ENCODE data around the gene LAMP2. TPM values are rescaled to one million over a fixed set of nuclear protein-coding genes. Genes with fewer than 3 reads are reported as not detected.
"Not testable (repeated sequence)": the region's sequence is repeated elsewhere in the genome, so short reads cannot be mapped to it uniquely, and the experiment has no call there.

The LAMP2 gene
- polyA plus RNA-seq (ENCODE audit: insufficient read length) = 167 TPM
- long read RNA-seq, donor 1, full-length matches to known transcripts = 68 of 106 reads
- long read RNA-seq, donor 1, partial matches to known transcripts = 38 of 106 reads
- long read RNA-seq, donor 1, other reads (novel, unspliced or antisense) = 0 of 106 reads
- long read RNA-seq, donor 2, full-length matches to known transcripts = 50 of 66 reads
- long read RNA-seq, donor 2, partial matches to known transcripts = 16 of 66 reads
- long read RNA-seq, donor 2, other reads (novel, unspliced or antisense) = 0 of 66 reads
- long read RNA-seq, donor 3, full-length matches to known transcripts = 42 of 48 reads
- long read RNA-seq, donor 3, partial matches to known transcripts = 6 of 48 reads
- long read RNA-seq, donor 3, other reads (novel, unspliced or antisense) = 0 of 48 reads
- long read RNA-seq, donor 4, partial matches to known transcripts = 8 of 8 reads
- long read RNA-seq, donor 4, other reads (novel, unspliced or antisense) = 0 of 8 reads
- long read RNA-seq, donor 5, full-length matches to known transcripts = 89 of 142 reads
- long read RNA-seq, donor 5, partial matches to known transcripts = 53 of 142 reads
- long read RNA-seq, donor 5, other reads (novel, unspliced or antisense) = 0 of 142 reads
- long read RNA-seq, donor 6, full-length matches to known transcripts = 50 of 55 reads
- long read RNA-seq, donor 6, partial matches to known transcripts = 5 of 55 reads
- long read RNA-seq, donor 6, other reads (novel, unspliced or antisense) = 0 of 55 reads
- long read RNA-seq, donor 7, full-length matches to known transcripts = 45 of 86 reads
- long read RNA-seq, donor 7, partial matches to known transcripts = 41 of 86 reads
- long read RNA-seq, donor 7, other reads (novel, unspliced or antisense) = 0 of 86 reads
- long read RNA-seq, donor 8, full-length matches to known transcripts = 25 of 33 reads
- long read RNA-seq, donor 8, partial matches to known transcripts = 8 of 33 reads
- long read RNA-seq, donor 8, other reads (novel, unspliced or antisense) = 0 of 33 reads

DNA sequence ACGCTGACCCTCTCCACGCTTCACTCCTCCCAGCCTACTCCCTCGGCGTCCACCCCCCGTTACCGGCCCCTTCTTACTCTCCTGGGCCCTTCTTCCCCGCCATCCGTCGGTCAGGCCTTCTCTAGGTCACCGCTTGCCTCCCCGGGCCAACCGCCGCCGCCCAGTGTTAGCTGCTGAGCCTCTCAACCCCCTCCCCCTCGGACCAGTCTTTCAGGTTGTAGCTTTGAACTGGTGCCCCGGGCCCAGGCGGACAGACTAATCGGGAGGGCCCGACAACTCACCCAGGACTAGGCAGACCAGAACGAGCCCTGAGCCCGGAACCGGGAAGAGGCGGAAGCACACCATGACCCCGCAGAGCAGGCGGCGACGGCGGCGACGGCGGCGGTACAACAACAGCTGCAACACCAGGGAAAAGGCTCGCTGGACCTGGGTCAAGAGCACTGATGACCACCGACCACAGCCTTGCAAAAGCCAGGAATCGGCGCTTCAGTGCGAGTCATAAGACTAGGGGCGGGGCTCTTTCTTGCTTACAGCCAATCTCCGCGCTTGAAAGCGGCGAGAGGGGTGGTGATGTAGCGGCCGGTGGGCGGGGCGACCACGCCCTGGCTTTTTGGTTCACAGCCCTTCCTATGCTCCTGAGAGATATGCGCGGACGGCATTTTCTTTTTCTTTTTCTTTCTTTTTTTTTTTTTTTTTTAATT lies at the start of gene LAMP2:
Gene LAMP2 (minus strand): TSS at position 472 of the 701 bp plus-strand sequence. CDS start 127 bp downstream, at position 345.
- peak; percentile 84 for DNase-seq

DNA sequence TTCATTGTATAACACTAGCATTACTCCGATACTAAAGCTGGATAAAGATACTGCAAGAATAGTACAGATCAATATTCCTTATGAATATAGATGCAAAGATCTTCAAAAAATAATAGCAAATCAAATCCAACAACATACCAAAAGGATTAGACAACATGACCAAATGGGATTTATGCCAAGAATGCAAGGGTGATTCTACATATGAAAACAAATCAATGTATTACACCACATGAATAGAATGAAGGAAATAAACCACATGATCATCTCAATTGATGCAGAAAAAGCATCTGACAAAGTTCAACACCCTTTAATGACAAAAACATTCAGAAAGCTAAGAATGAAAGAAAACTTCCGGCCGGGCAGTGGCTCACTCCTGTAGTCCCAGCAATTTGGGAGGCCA lies 48.8 kb upstream of the LAMP2 start:
- DNase-seq = no peak

DNA sequence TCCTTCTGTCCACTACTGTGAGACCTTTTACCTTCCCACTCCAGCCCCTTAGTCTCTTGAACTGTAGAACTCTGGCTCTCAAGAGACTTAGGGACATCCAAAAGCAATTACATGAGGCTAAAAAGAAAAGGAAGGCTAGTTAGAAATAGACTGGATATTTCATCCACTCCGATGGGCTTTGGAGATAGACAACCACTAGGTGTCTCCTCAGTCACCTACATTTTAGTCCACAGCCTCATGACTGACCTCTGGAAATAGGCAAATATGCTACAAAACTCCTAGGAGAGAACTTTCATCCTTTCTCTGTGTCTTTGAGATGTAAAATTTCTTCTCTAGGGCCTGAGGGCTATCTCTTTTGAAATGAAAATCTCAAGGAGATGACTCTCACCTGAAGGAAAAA lies 45.1 kb upstream of the LAMP2 start:
- DNase-seq = no peak

DNA sequence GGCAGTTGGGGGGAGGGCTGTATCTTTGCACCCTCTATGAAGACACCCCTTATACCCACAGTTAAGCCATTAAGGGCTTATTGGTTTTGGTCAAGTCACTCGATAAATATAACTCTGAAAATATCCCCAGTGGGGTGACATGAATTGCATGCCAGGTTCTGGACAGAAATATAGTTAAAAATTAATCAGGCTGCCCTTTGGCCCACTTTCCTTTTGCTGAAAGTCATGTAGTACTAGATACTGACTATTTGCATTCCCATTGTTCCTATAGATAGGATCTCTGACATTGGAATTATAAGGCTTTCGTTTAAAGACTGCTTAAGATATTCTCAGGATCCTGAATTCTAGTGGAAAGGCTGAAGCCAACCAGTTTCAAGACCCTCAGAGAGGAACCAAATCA lies 43.5 kb upstream of the LAMP2 start:
- DNase-seq = no peak

DNA sequence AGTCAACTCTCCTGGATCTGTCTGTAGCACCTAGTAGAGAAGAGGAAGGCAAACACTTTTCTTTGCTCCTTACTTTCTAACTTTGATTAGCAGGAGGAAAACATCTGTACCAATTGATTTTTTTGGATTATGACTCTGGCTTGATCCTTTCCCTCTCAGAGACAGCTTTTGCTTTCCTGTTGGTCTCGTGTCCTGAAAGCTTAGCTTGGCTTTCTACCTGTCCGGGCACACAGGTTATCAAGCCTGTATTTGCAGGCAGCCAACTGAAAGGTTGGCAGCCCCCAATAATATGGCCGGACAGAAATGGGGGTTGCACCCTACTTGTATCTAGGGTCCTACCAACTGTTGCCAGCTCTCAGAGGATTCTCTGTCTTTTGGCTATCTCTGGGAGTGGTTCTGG lies 43.1 kb upstream of the LAMP2 start:
- DNase-seq = no peak

DNA sequence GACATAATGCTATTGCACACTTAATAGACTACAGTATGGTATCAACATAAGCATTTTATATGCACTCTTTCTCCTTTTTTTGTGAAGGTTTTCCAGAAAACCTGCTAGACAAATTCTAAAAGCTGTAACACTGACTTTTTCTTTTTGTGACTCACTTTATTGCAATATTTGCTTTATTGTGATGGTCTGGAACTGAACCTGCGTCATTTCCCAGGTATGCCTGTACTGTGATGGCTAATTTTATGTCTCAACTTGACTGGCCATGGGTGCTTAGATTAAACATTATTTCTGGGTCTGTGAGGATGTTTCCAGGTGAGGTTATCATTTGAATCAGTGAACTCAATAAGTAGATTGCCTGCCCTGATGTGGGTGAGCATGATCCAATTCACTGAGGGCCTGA lies 35.5 kb upstream of the LAMP2 start:
- no peak for DNase-seq

DNA sequence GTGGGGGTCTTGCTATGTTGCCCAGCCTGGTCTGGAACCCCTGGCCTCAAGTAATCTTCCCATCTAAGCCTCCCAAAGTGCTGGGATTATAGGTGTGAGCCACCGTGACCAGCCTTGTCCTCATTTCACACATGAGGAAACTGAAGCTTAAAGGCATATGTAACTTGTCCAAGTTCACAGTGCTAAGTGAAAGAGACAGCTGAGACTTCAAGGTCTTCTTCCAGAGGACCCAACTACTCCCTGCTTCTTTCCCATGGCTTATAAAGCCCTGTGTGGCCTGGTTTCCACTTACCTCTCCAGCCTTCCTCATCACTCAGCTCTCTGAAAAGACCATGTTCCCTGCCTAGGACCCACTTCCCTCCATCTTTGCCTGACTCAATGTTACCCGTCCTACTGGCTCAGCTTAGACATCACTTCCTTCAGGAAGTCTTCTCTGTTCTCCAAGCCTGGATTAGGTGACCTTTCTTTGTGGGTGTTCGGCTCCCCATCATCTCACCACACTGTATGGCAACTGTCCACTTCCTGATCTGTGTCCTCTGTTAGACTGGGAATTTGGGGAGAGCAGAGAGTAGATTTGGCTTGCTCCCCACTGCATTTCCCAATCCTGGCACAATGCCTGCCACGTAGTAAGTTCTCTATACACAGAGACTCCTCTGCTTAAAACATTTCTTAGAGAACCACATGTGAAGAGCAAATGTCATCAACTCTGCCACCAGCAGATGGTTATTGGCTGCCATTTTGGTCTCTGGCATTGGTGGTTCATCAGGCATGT lies 30.4 kb upstream of the LAMP2 start:
- DNase-seq = no peak

DNA sequence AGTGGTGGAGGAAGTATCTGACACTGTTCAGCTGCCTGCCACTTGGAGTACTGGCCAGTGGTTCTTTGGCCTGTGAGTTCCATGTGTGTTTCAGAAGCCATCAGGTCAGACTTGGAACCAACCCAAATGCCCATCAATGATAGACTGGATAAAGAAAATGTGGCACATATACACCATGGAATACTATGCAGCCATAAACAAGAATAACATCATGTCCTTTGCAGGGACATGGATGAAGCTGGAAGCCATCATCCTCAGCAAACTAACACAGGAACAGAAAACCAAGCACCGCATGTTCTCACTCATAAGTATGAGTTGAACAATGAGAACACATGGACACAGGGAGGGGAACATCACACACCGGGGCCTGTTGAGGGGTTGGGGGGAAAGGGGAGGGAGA lies 21.0 kb upstream of the LAMP2 start:
- DNase-seq = not testable (repeated sequence)

DNA sequence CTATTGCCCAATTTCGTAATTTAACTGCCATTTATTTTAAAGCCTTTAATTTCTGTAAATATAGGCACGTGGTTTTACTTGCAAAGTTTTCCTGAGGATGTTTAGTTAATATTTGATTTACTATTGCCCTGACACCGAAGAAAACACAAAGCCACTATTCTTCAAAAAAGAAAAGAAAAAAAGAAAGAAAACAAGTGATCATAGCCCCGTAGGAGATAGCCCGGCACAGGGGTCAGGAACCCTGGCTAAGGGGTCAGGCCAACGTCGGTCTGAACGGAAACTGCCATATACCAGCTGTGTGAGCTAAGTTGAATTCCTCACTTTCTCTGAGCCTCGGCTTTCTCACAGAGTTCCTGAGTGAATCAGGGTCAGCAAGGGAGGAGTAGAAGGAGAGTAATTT lies 17.7 kb upstream of the LAMP2 start:
- no peak for DNase-seq

DNA sequence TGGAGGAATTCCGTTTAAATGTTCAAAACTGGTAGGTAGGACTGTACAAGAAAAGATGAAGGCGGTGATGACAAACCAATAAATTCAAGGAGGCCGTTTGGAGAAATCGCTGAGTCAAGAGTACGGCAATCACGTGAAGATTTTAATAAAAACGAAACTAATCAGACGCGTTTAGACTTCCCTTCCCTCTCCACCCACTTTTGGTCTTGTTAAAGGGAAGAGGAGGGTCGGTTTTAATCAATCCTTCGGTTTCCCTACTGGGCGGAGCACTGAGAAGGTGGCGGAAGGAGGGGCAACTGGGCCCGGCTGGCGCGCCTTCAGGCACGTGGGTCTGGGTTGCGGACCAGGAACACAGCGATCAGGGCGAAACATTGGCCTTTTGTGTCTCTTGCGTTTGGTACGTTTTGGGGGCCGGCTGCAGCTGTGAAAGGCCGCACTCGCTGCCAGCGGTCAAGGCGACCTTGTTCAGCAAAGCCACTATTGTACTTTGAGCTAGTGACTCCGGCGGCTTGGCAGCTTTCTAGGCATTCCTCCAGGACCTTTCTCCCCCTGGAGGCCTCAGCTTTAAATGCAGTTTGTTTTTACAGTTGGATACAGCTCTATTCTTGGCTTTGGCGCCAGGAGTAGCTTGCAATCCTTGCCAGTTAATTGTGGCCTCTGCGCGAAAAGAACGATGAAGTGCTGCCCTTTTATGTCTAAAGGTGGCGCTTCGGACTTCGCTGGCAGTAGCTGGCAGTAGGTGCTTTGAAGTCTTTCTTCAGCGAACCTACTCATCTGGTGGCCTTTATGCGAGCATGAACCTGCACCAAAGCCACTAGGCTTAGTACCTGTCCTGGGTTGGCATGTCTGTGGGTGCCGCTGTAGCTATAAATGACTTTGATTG lies 16.8 kb upstream of the LAMP2 start:
- DNase-seq = peak; percentile 75

DNA sequence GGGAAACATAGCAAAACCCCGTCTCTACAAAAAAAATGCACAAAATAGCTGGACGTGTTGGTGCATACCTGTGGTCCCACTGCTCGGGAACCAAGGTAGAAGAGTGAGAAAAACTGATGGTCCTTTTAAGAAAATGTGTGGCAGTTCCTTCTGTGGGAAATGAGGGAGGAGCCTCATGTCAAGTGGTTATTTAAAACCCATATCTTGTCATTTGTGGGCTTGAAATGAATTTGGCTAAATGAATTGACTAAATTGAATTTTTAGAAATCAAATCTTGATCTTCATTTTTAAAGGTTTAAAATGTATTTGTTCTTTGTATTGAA lies 16.2 kb upstream of the LAMP2 start:
- no peak for DNase-seq

DNA sequence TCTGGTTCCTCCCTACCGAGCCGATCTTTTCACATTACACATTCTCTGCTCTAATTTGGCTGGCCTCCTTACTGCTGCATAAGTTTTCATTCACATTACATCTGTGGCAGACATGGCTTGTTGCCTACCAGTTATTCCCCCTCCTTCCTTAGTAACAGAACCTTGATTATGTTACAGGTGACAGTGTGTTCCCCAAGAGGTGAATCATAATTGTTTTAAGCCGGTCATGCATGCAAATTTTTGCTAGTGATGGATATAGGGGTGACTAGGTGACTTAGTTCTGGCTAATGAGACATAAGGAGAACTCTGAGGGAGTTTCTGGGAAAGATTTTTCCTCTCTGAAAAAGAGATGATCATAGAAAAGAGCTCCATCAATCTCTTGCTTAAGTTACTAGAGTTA lies 8.4 kb upstream of the LAMP2 start:
- no peak for DNase-seq

DNA sequence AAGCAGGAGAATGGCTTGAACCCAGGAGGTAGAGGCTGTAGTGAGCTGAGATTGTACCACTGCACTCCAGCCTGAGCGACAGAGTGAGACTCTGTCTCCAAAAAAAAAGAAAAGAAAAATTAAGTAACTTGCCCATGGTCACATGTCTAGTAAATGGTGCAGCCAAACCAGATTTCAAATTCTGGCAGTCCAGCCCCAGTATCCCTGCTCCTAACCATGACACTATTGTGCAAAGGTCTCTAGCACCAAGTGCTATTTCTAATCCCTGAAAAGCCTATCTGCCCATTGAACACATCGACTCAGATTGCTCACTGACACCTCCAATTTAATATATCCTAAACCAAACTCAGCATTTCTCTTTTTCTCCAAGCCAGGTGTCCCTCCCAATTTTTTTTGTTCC lies 7.6 kb upstream of the LAMP2 start:
- DNase-seq = no peak

DNA sequence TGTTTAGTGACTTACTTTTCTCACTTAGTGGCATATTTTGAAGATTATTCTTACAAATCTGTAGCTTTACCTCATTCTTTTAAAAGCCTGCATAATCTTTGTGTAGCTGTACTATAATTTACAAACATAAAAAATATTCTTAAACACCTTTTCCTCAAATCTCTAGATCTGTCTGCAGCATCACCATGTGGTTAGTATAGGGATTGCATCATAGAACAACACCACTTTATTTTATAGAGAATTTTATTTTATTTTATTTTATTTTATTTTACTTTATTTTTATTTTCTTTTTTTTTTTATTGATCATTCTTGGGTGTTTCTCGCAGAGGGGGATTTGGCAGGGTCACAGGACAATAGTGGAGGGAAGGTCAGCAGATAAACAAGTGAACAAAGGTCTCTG lies 6.4 kb upstream of the LAMP2 start:
- DNase-seq = not testable (repeated sequence)

DNA sequence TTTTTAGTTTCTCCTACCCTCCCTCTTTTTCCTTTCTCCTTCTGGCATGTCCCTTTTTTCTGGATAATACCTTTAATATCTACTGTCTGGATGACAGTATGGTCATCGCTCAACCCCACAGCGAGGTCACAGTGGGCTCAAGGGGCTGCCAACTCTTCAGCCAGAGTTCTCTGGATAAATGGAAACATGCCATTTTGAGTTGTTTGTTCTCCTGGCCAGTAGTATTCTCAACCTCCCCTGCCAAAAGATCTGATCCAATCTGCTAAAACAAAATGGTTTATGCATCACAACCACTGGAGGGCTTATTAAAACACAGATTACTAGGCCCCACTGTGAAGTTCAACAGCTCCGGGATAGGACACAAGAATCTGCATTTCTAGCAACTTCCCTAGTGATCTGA lies 5.0 kb upstream of the LAMP2 start:
- DNase-seq = no peak

DNA sequence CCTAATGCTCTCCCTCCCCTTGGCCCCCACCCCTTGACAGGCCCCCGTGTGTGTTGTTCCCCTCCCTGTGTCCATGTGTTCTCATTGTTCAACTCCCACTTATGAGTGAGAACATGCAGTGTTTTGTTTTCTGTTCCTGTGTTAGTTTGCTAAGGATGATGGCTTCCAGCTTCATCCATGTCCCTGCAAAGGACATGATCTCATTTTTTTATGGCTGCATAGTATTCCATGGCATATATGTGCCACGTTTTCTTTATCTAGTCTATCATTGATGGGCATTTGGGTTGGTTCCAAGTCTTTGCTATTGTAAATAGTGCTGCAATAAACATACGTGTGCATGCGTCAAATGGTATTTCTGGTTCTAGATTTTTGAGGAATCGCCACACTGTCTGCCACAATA lies 561 bp upstream of the LAMP2 start:
- not testable (repeated sequence) for DNase-seq

DNA sequence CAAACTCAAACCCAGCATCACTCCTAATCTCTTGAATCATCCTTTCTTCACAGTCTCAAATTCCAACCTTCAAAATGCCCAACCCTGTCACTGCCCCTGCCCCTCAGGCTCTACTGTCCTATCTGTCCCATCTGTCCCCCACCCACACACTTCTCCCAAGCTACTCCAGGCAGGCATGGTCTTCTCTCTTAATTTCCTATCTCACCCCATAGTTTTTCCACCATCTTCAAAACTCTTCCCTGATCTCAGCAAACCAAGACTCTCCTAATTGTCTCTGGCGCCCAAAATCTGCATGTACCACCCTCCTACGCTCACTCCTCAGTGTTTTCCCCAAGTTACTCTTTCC lies 644 bp downstream of the LAMP2 start:
- DNase-seq = no peak

DNA sequence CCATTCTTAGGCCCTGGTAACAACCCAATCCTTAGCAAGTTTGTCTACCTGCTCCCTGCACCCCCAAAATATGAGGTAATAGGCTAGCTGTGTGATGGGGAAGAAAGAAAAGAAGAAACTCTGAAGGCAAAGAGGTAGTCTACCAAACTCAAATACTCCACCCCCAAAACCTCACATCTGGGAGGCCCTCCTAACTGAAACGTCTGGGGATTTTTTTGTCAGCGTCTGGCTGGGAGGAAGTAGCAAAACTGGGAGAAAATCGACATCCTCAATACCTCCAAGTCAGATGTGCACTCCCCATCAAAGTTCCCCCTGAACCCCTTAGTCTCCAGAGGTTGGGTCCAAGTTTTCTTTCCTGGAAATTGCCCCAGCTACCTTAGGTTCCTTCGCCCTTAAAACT lies 1.0 kb downstream of the LAMP2 start:
- DNase-seq = no peak

DNA sequence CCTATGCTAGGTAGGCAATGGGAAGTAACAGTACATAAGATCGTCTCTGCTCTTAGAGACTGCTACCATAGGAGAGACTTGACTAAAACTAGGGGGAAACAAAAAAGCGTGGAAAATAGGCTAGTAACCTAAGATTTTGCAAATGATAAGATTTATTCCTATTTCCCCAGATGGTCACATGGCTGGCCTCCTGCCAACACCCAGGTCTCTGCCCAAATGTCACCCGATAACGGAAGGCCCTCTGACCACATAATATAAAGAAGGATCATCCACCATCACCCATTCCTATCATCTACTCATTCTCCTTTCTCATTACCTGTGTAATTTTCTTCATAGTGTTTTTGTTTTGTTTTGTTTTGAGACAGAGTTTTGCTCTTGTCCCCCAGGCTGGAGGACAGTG lies 4.7 kb downstream of the LAMP2 start:
- DNase-seq = no peak

DNA sequence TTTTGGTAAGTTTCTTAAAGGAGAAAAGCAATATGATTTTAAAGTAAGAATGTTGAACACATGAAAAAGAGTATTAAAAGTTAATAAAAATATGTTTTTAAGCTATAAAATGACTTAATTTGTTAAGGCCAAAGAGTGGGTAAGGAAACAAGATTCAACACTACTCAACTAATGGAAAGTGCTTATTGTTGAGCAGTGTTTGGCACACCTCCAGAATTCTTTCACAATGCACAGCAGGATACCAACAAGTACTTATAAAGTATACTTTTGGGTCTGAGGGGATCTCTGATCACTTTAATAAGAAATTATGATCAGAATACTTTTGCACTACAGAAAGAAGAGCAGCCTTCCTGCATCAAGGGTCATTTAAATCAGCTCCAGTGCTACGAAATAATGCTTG lies 5.9 kb downstream of the LAMP2 start:
- no peak for DNase-seq

DNA sequence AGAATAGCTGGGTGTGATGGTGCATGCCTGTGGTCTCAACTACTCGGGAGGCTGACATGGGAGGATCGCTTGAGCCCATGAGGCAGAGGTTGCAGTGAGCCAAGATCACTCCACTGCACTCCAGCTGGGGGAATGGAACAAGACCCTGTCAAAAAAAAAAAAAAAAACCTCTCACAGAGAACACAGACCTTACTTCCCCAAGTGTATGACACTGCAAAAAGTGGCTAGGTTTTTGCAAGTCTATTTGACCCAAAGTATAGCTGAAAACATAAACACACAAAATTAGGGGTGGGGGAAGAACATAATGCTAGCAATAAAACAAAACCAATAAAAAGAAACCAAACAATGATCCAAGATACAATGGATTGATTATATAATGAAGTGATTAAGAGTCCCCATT lies 6.7 kb downstream of the LAMP2 start:
- DNase-seq = no peak
